Ishikawa (cell line): ENCODE measurements around the gene NIPSNAP3A.

Experiments used
- CEBPB ChIP-seq: IDR thresholded peaks from 2 replicates; pipeline ENCODE4 v1.6.1; 2012
- EGR1 ChIP-seq: IDR thresholded peaks from 2 replicates; pipeline ENCODE4 v1.6.1; 2012
- EP300 ChIP-seq: IDR thresholded peaks from 2 replicates; pipeline ENCODE4 v1.6.1; 2012; ENCODE audit warnings: borderline replicate concordance
- FOXM1 ChIP-seq: IDR thresholded peaks from 2 replicates; pipeline ENCODE4 v1.6.1; 2012; ENCODE audit warnings: low read depth, borderline replicate concordance
- TAF1 ChIP-seq: IDR thresholded peaks from 2 replicates; pipeline ENCODE4 v1.6.1; 2012; ENCODE audit warnings: low read depth, mild to moderate bottlenecking
- TCF12 ChIP-seq: IDR thresholded peaks from 2 replicates; pipeline ENCODE4 v1.6.1; 2012; ENCODE audit warnings: low read depth
- YY1 ChIP-seq: IDR thresholded peaks from 2 replicates; pipeline ENCODE4 v1.6.1; 2012; ENCODE audit warnings: low read depth
- TF ChIP-seq, protein P1 (sequence below): IDR thresholded peaks from 2 replicates; pipeline ENCODE4 v1.6.1; 2012; ENCODE audit warnings: low read depth, mild to moderate bottlenecking
- TF ChIP-seq, protein P2 (sequence below): IDR thresholded peaks from 2 replicates; pipeline ENCODE4 v1.6.1; 2012
- TF ChIP-seq, protein P3 (sequence below): IDR thresholded peaks from 2 replicates; pipeline ENCODE4 v1.6.1; 2012

DNA sequence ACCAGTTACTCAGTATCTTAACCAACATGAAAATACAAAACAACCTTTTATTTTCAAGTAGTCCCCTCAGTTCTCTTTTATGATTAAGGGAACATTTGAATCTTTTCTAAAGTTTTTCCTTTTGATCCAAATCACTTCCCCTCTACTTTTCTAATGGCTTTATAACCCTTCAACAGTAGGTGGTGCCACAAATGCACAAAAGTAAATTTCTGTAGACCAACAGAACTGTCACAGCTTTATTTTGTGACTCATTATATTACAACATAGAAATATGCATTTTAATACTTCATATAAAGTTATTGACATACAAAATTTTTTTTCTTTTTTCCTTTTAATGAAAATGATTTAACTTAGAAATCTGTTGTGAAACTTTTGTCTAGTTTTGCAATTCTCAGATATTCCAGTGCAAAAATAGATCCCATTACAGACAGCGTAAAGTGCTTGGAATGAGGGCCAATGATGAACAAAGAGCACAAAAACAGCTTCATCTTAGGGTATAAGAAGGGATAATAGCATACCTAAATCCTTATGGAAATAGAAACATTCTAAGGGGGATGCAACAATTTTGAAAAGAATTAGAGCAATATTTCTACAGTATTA is 33.4 kb downstream of the NIPSNAP3A start:
- TF ChIP-seq, protein P1, sequence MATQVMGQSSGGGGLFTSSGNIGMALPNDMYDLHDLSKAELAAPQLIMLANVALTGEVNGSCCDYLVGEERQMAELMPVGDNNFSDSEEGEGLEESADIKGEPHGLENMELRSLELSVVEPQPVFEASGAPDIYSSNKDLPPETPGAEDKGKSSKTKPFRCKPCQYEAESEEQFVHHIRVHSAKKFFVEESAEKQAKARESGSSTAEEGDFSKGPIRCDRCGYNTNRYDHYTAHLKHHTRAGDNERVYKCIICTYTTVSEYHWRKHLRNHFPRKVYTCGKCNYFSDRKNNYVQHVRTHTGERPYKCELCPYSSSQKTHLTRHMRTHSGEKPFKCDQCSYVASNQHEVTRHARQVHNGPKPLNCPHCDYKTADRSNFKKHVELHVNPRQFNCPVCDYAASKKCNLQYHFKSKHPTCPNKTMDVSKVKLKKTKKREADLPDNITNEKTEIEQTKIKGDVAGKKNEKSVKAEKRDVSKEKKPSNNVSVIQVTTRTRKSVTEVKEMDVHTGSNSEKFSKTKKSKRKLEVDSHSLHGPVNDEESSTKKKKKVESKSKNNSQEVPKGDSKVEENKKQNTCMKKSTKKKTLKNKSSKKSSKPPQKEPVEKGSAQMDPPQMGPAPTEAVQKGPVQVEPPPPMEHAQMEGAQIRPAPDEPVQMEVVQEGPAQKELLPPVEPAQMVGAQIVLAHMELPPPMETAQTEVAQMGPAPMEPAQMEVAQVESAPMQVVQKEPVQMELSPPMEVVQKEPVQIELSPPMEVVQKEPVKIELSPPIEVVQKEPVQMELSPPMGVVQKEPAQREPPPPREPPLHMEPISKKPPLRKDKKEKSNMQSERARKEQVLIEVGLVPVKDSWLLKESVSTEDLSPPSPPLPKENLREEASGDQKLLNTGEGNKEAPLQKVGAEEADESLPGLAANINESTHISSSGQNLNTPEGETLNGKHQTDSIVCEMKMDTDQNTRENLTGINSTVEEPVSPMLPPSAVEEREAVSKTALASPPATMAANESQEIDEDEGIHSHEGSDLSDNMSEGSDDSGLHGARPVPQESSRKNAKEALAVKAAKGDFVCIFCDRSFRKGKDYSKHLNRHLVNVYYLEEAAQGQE, result no peak
- TF ChIP-seq CEBPB, result no peak
- TF ChIP-seq TAF1, result no peak
- TF ChIP-seq, protein P2, sequence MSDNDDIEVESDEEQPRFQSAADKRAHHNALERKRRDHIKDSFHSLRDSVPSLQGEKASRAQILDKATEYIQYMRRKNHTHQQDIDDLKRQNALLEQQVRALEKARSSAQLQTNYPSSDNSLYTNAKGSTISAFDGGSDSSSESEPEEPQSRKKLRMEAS, result no peak
- no peak for TF ChIP-seq EGR1
- TF ChIP-seq FOXM1, result no peak
- no peak for TF ChIP-seq TCF12
- TF ChIP-seq, protein P3, sequence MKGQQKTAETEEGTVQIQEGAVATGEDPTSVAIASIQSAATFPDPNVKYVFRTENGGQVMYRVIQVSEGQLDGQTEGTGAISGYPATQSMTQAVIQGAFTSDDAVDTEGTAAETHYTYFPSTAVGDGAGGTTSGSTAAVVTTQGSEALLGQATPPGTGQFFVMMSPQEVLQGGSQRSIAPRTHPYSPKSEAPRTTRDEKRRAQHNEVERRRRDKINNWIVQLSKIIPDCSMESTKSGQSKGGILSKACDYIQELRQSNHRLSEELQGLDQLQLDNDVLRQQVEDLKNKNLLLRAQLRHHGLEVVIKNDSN, result no peak
- no peak for TF ChIP-seq YY1
- no peak for TF ChIP-seq EP300
